HG03066 (cell line): ENCODE results near the gene MYO7A.

Experiments
- ATAC-seq: cut with Tn5 transposase; IDR thresholded peaks from one replicate; pipeline ENCODE4 v1.9.1; 2021; ENCODE audit warnings: low read depth; ENCODE audit not compliant: unreplicated experiment

The MYO7A gene

GRCh38 chr11:77158041-77158695, 30.1 kb downstream of the MYO7A start:
- ATAC-seq, result no peak

GRCh38 chr11:77159219-77159936, 31.3 kb downstream of the MYO7A start:
- no peak for ATAC-seq

GRCh38 chr11:77159937-77160495, 32.0 kb downstream of the MYO7A start:
- no peak for ATAC-seq

GRCh38 chr11:77163271-77163670, 35.2 kb downstream of the MYO7A start:
- ATAC-seq, result no peak

- ATAC-seq, result no peak
Measured at GRCh38 chr11:77165066-77165465, 37.0 kb downstream of the MYO7A start.

GRCh38 chr11:77166021-77166420, 38.0 kb downstream of the MYO7A start:
- no peak for ATAC-seq

GRCh38 chr11:77167111-77167626, 39.1 kb downstream of the MYO7A start:
- ATAC-seq, result no peak

GRCh38 chr11:77167791-77168190, 39.7 kb downstream of the MYO7A start:
- ATAC-seq, result no peak

GRCh38 chr11:77170107-77170506, 42.1 kb downstream of the MYO7A start:
- no peak for ATAC-seq

GRCh38 chr11:77171254-77171653, 43.2 kb downstream of the MYO7A start:
- ATAC-seq, result no peak

- no peak for ATAC-seq
Measured at GRCh38 chr11:77171885-77172665, 44.0 kb downstream of the MYO7A start.

GRCh38 chr11:77172666-77172982, 44.6 kb downstream of the MYO7A start:
- no peak for ATAC-seq

- ATAC-seq, result no peak
Measured at GRCh38 chr11:77173494-77173893, 45.4 kb downstream of the MYO7A start.

- no peak for ATAC-seq
Measured at GRCh38 chr11:77174559-77174958, 46.5 kb downstream of the MYO7A start.

GRCh38 chr11:77175021-77175842, 47.2 kb downstream of the MYO7A start:
- no peak for ATAC-seq

- ATAC-seq, result no peak
Measured at GRCh38 chr11:77175869-77176539, 48.0 kb downstream of the MYO7A start.

- ATAC-seq, result no peak
Measured at GRCh38 chr11:77176996-77177395, 49.0 kb downstream of the MYO7A start.

GRCh38 chr11:77178150-77178549, 50.1 kb downstream of the MYO7A start:
- ATAC-seq, result no peak

GRCh38 chr11:77179048-77179447, 51.0 kb downstream of the MYO7A start:
- no peak for ATAC-seq

GRCh38 chr11:77179681-77180080, 51.6 kb downstream of the MYO7A start:
- no peak for ATAC-seq
